ENCODE data around the gene MKNK2. TPM values are rescaled to one million over a fixed set of nuclear protein-coding genes. Genes with fewer than 3 reads are reported as not detected.

MKNK2 gene
- total and polyA plus RNA-seq, 2 donors (not counting 3 experiments of a cell fraction or from before 2014, with no cell fraction given) = 65.1 to 86.1 TPM

DNA sequence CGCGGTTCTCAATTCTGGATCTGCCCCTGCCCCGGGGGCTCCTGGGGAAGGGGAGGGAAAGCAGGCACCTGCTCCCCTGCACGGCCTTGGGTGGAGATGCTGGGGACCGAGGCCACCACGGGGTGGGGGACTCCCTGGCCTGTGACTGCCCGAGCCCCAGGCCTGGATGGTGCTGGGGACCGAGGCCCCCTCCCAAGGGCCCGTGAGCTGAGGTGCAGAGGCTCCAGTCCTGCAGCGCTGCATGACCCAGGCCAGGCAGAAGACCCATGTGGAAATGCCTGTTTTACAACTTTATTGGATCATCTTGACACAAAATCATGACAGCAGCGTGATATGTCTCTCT, 49.6 kb upstream of the MKNK2 start:
- Histone ChIP-seq H2AFZ (ENCODE audit: low read depth, low read length) (no peak overlapping the region), H3K27ac (ENCODE audit: insufficient read depth, low read depth, low read length) (no peak overlapping the region), H3K9ac (replicated peaks; ENCODE audit: extremely low read depth, insufficient read depth, low read length) (no peak overlapping the region), H3K36me3 (ENCODE audit: control insufficient read depth in 2 of 2, extremely low read depth in 1 of 2, insufficient read depth in 2 of 2, low read length in 2 of 2) (peaks cover 3 to 33% of the 10 kb centered on the region in 2 experiments), H3K79me2 (ENCODE audit: control insufficient read depth, insufficient read depth, low read length) (peaks cover 16% of the 10 kb centered on the region), H3K4me2 (ENCODE audit: insufficient read depth, low read length) (no peak overlapping the region), H3K27me3 (ENCODE audit: control insufficient read depth in 2 of 2, insufficient read depth in 2 of 2, low read length in 2 of 2) (no peaks in the 10 kb centered on the region), H3K9me3 (replicated peaks; ENCODE audit: control insufficient read depth, insufficient read depth, low read length) (no peaks in the 10 kb centered on the region), H3K4me1 (ENCODE audit: control insufficient read depth, extremely low read depth, insufficient read depth, low read length) (peaks cover 3% of the 10 kb centered on the region), H3K4me3 (replicated peaks in 1 of 3; ENCODE audit: insufficient read depth in 1 of 3, low read depth in 1 of 3, low read length in 3 of 3) (no peak overlapping the region), H4K20me1 (replicated peaks; ENCODE audit: control insufficient read depth, extremely low read depth, insufficient read depth, low read length) (no peaks in the 10 kb centered on the region), H3K9me1 (replicated peaks; ENCODE audit: control insufficient read depth, extremely low read depth, insufficient read depth, low read length) (no peaks in the 10 kb centered on the region)
- CTCF ChIA-PET = no interaction called here
- dilution Hi-C loops (cut with MboI; ENCODE audit: extremely low pct_ligation_motif_present, low sequenced_read_pairs) = no loop called here
- FAIRE-seq (no peak), DNase-seq (ENCODE audit: low read depth, low spot score) (no peak)
- BruUV-seq (replicated peaks) = no TSS peak
- intact Hi-C loops (cut with micrococcal nuclease) = no loop called here
- TF ChIP-seq GATA2 (IDR thresholded peaks at IDR 0.05; ENCODE audit: insufficient read depth, insufficient read length, low read depth, low read length) (no peak), MYC (IDR thresholded peaks at IDR 0.05; ENCODE audit: low read depth, low read length) (no peak), JUN (IDR thresholded peaks at IDR 0.05; ENCODE audit: borderline replicate concordance, insufficient read depth, insufficient read length, low read depth) (no peak)
- POLR2A ChIA-PET = no interaction called here

DNA sequence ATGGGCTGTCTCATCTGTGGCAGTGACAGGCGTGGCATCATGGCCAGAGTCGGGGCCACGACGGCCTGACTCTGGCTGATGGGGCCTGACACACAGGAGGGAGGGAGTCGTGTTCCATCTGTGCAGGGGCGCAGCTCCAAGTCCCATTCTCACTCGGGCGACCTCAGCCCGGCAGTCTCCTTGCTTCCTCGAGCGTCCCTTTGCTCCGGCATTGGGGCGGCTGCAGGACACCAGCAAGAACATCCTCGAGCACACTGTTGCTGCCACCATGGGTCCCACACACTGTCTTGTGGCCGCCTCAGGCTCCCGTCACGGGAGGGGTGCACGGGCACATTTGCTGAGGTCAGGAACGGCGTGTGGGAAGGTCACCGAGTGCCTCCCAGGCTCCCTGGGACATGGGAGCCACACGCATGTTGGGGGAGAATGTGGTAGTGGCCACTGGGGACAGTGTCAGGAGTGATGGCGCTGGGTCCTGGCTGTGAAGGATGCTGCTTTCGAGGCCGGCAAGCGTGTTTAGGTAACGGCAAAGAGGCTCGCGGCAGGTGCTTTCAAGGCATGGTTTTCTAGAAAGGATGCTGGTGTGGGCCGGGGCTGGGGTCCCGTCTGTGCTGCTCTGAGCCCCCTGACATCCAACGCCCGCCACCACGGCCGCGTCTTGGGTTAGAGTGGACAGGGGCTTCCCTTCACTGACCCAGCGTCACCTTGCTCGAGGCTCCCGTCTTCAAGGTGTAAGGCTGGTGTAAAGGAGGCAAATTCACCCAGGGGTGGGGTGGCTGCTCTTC, 49.1 kb upstream of the MKNK2 start:
- Histone ChIP-seq H4K20me1 (replicated peaks; ENCODE audit: control insufficient read depth, extremely low read depth, insufficient read depth, low read length) (no peaks in the 10 kb centered on the region), H3K9me3 (replicated peaks; ENCODE audit: control insufficient read depth, insufficient read depth, low read length) (no peaks in the 10 kb centered on the region), H3K79me2 (ENCODE audit: control insufficient read depth, insufficient read depth, low read length) (peaks cover 21% of the 10 kb centered on the region), H3K9ac (replicated peaks; ENCODE audit: extremely low read depth, insufficient read depth, low read length) (no peak overlapping the region), H3K27ac (ENCODE audit: insufficient read depth, low read depth, low read length) (no peak overlapping the region), H3K36me3 (ENCODE audit: control insufficient read depth in 2 of 2, extremely low read depth in 1 of 2, insufficient read depth in 2 of 2, low read length in 2 of 2) (peaks cover 3 to 33% of the 10 kb centered on the region in 2 experiments), H3K27me3 (ENCODE audit: control insufficient read depth in 2 of 2, insufficient read depth in 2 of 2, low read length in 2 of 2) (no peaks in the 10 kb centered on the region), H2AFZ (ENCODE audit: low read depth, low read length) (no peak overlapping the region), H3K4me2 (ENCODE audit: insufficient read depth, low read length) (no peak overlapping the region), H3K9me1 (replicated peaks; ENCODE audit: control insufficient read depth, extremely low read depth, insufficient read depth, low read length) (no peaks in the 10 kb centered on the region), H3K4me1 (ENCODE audit: control insufficient read depth, extremely low read depth, insufficient read depth, low read length) (peaks cover 6% of the 10 kb centered on the region), H3K4me3 (replicated peaks in 1 of 3; ENCODE audit: insufficient read depth in 1 of 3, low read depth in 1 of 3, low read length in 3 of 3) (no peak overlapping the region)
- DNase-seq (ENCODE audit: low read depth, low spot score) (no peak), FAIRE-seq (no peak)
- POLR2A ChIA-PET = no interaction called here
- intact Hi-C loops (cut with micrococcal nuclease) (no loop called here), dilution Hi-C loops (cut with MboI; ENCODE audit: extremely low pct_ligation_motif_present, low sequenced_read_pairs) (no loop called here)
- CTCF ChIA-PET = no interaction called here
- no TSS peak for BruUV-seq (replicated peaks)
- TF ChIP-seq GATA2 (IDR thresholded peaks at IDR 0.05; ENCODE audit: insufficient read depth, insufficient read length, low read depth, low read length) = no peak
- no peak for TF ChIP-seq JUN (IDR thresholded peaks at IDR 0.05; ENCODE audit: borderline replicate concordance, insufficient read depth, insufficient read length, low read depth)

Data from endothelial cell of umbilical vein (primary cell).